HTR-8/SVneo (cell line): Measurements from ENCODE around the gene USP40.

Source experiments
- DNase-seq: peaks from one replicate; pipeline ENCODE4 v3.0.0; 2011; ENCODE audit warnings: low spot score, mixed read lengths; ENCODE audit not compliant: insufficient read length
- FAIRE-seq: peaks from 2 replicates; lab custom pipeline; 2011; peaks lifted over from hg19 to GRCh38; lab: Jason Lieb, UNC

Gene USP40

GRCh38 chr2:233463586-233463985 is 103.0 kb downstream of the USP40 start:
- DNase-seq (no peak), FAIRE-seq (no peak)

GRCh38 chr2:233462826-233463470 is 103.6 kb downstream of the USP40 start:
- FAIRE-seq (peak; percentile 58), DNase-seq (no peak)

- no peak for FAIRE-seq
- DNase-seq, result no peak
These were observed 104.3 kb downstream of the USP40 start for GRCh38 chr2:233462202-233462785.

- FAIRE-seq (no peak), DNase-seq (no peak)
These were observed 105.1 kb downstream of the USP40 start for GRCh38 chr2:233461481-233461891.

GRCh38 chr2:233460726-233461441 is 105.7 kb downstream of the USP40 start:
- no peak for DNase-seq
- no peak for FAIRE-seq

GRCh38 chr2:233459426-233459825 is 107.2 kb downstream of the USP40 start:
- DNase-seq, result no peak
- no peak for FAIRE-seq

GRCh38 chr2:233458826-233459225 is 107.8 kb downstream of the USP40 start:
- DNase-seq (no peak), FAIRE-seq (no peak)

GRCh38 chr2:233458031-233458610 is 108.5 kb downstream of the USP40 start:
- DNase-seq (no peak), FAIRE-seq (no peak)

- FAIRE-seq (no peak), DNase-seq (no peak)
These were observed 109.2 kb downstream of the USP40 start for GRCh38 chr2:233457356-233457755.

- no peak for DNase-seq
- FAIRE-seq, result no peak
These were observed 109.6 kb downstream of the USP40 start for GRCh38 chr2:233456934-233457333.

- DNase-seq (no peak), FAIRE-seq (no peak)
These were observed 110.5 kb downstream of the USP40 start for GRCh38 chr2:233456111-233456510.

- DNase-seq, result no peak
- no peak for FAIRE-seq
These were observed 111.1 kb downstream of the USP40 start for GRCh38 chr2:233455491-233455890.

GRCh38 chr2:233455006-233455405 is 111.6 kb downstream of the USP40 start:
- DNase-seq (no peak), FAIRE-seq (no peak)

- no peak for FAIRE-seq
- no peak for DNase-seq
These were observed 112.7 kb downstream of the USP40 start for GRCh38 chr2:233453916-233454315.

- DNase-seq (no peak), FAIRE-seq (no peak)
These were observed 113.3 kb downstream of the USP40 start for GRCh38 chr2:233453111-233453915.

- no peak for DNase-seq
- FAIRE-seq, result no peak
These were observed 114.6 kb downstream of the USP40 start for GRCh38 chr2:233451950-233452349.

GRCh38 chr2:233450864-233451575 is 115.6 kb downstream of the USP40 start:
- DNase-seq (no peak), FAIRE-seq (no peak)

- no peak for DNase-seq
- FAIRE-seq, result no peak
These were observed 116.4 kb downstream of the USP40 start for GRCh38 chr2:233449921-233450863.
